Lower lobe of right lung (tissue), 2 donors: Measurements from ENCODE around the gene NPAS2. TPM values are rescaled to one million over a fixed set of nuclear protein-coding genes. Genes with fewer than 3 reads are reported as not detected.

Source experiments
- ATAC-seq, 2 donors: fragments of 200-7000 bp; cut with Tn5 transposase; one replicate each; pipeline ENCODE4 v1.9.1; 2020 to 2022; ENCODE audit warnings: mild to moderate bottlenecking in 2 of 2, moderate library complexity in 2 of 2
- DNase-seq: peaks from one replicate; pipeline ENCODE4 v3.0.0-alpha.2; 2020
- H3K27ac ChIP-seq: fragments of 200-600 bp; one replicate; pipeline ENCODE4 v1.8.0; 2022
- H3K27me3 ChIP-seq: fragments of 200-600 bp; one replicate; pipeline ENCODE4 v1.8.0; 2022; ENCODE audit warnings: low read depth
- H3K36me3 ChIP-seq: fragments of 200-600 bp; one replicate; pipeline ENCODE4 v1.8.0; 2022; ENCODE audit warnings: mild to moderate bottlenecking
- H3K4me1 ChIP-seq: fragments of 200-600 bp; one replicate; pipeline ENCODE4 v1.8.0; 2022
- H3K4me3 ChIP-seq: fragments of 200-600 bp; one replicate; pipeline ENCODE4 v1.8.0; 2022; ENCODE audit warnings: mild to moderate bottlenecking
- H3K9me3 ChIP-seq: fragments of 200-600 bp; one replicate; pipeline ENCODE4 v1.8.0; 2022
- CTCF ChIP-seq: fragments of 200-600 bp; IDR thresholded peaks from one replicate; pipeline ENCODE4 v1.8.0; 2022; ENCODE audit warnings: antibody characterized with exemption, mild to moderate bottlenecking
- intact Hi-C: fragments of 100-400 bp; cut with DNase I; formaldehyde crosslinking; loops from one replicate; pipeline ENCODE4 v1.11.0; 2022
- total RNA-seq: library from RNA; stranded (reverse); fragmentation: NEBNext Ultra II Directional; extraction: Animal tissue kit (Norgen Biotek cat#: 25700); gene quantifications from one replicate; pipeline ENCODE4 v1.2.1, GENCODE V29; 2021
- donor health status: DM: no; HTN: yes; CAD: no; lungs with severe emphysema.

The NPAS2 gene
- total RNA-seq, 1 donor from 2014 or later = 10.1 TPM

GRCh38 chr2:100962366-100963025 is 142.6 kb downstream of the NPAS2 start:
- Histone ChIP-seq H3K9me3 (no peaks in the 10 kb centered on the region), H3K36me3 (no peaks in the 10 kb centered on the region), H3K4me3 (no peak overlapping the region), H3K4me1 (peaks cover 15% of the 10 kb centered on the region), H3K27me3 (no peaks in the 10 kb centered on the region), H3K27ac (no peak overlapping the region)
- ATAC-seq (no peak), DNase-seq (no peak)
- intact Hi-C loops = no loop called here
- no peak for TF ChIP-seq CTCF

DNA sequence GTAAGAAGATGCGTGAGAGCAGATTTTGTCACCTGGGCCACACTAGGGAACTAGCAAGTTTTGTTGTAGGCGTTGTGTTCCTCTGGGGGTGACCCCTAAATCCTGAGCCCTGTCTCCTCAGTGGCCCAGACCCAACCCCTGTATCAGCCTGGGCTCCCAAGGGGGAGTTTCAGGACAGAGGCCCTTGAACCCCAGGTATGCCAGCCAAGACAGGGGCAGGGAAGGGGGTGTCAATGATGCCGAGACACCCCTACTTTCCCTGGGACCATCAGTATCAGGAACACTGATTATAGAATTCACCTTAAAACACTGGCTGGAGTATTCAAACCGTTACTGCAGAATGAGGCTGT is 143.1 kb downstream of the NPAS2 start:
- Histone ChIP-seq H3K27me3 (no peaks in the 10 kb centered on the region), H3K36me3 (no peaks in the 10 kb centered on the region), H3K4me3 (no peak overlapping the region), H3K9me3 (no peaks in the 10 kb centered on the region), H3K27ac (no peak overlapping the region), H3K4me1 (peaks cover 15% of the 10 kb centered on the region)
- no peak for TF ChIP-seq CTCF
- intact Hi-C loops = no loop called here
- ATAC-seq = no peak
- DNase-seq = no peak

GRCh38 chr2:100964222-100964621 is 144.3 kb downstream of the NPAS2 start:
- ATAC-seq (no peak), DNase-seq (no peak)
- Histone ChIP-seq H3K4me1 (peaks cover 7% of the 10 kb centered on the region), H3K27ac (no peak overlapping the region), H3K36me3 (peaks cover 8% of the 10 kb centered on the region), H3K9me3 (no peaks in the 10 kb centered on the region), H3K27me3 (no peaks in the 10 kb centered on the region), H3K4me3 (no peak overlapping the region)
- intact Hi-C loops = no loop called here
- TF ChIP-seq CTCF = no peak

DNA sequence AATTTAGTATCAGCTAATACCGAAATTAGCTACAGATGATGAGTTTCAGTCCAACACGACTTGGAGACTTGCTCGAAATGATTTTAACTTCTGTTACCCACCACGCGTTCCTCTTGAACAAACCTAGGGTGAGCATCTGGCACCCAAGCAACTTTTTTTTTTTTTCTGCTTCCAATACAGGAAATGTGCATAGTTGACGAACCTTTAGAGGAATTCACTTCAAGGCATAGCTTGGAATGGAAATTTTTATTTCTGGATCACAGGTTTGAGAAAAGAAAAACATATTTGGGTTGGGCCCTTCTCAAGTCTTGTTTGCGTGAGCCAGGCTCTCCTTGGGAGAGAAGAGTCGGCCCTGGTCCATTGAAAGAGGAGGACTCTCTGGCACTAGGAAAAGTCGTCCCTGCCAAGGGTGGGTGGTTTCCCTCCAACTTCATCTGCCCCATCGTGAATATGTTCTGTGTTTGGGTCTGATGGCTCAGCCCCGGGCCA is 144.8 kb downstream of the NPAS2 start:
- peaks cover 2% of the 10 kb centered on the region for H3K4me1 ChIP-seq
- H3K4me3 ChIP-seq = no peak overlapping the region
- no peaks in the 10 kb centered on the region for H3K27me3 ChIP-seq
- H3K27ac ChIP-seq = no peak overlapping the region
- DNase-seq (no peak), ATAC-seq (no peak)
- TF ChIP-seq CTCF = no peak
- no peaks in the 10 kb centered on the region for H3K9me3 ChIP-seq
- intact Hi-C loops = no loop called here
- H3K36me3 ChIP-seq = peaks cover 8% of the 10 kb centered on the region

- no peak for TF ChIP-seq CTCF
- Histone ChIP-seq H3K36me3 (peaks cover 8% of the 10 kb centered on the region), H3K4me1 (no peaks in the 10 kb centered on the region), H3K27me3 (no peaks in the 10 kb centered on the region), H3K27ac (no peak overlapping the region), H3K9me3 (no peaks in the 10 kb centered on the region), H3K4me3 (no peak overlapping the region)
- intact Hi-C loops = no loop called here
- DNase-seq = no peak
- ATAC-seq = no peak
Observed at GRCh38 chr2:100965596-100965995, 145.7 kb downstream of the NPAS2 start.
